HG03432 (cell line): ENCODE results near the gene EPHA3.

Experiments used
- ATAC-seq: cut with Tn5 transposase; IDR thresholded peaks from one replicate; pipeline ENCODE4 v1.9.1; 2021; ENCODE audit warnings: mild to moderate bottlenecking, moderate library complexity; ENCODE audit not compliant: unreplicated experiment

Gene EPHA3

DNA sequence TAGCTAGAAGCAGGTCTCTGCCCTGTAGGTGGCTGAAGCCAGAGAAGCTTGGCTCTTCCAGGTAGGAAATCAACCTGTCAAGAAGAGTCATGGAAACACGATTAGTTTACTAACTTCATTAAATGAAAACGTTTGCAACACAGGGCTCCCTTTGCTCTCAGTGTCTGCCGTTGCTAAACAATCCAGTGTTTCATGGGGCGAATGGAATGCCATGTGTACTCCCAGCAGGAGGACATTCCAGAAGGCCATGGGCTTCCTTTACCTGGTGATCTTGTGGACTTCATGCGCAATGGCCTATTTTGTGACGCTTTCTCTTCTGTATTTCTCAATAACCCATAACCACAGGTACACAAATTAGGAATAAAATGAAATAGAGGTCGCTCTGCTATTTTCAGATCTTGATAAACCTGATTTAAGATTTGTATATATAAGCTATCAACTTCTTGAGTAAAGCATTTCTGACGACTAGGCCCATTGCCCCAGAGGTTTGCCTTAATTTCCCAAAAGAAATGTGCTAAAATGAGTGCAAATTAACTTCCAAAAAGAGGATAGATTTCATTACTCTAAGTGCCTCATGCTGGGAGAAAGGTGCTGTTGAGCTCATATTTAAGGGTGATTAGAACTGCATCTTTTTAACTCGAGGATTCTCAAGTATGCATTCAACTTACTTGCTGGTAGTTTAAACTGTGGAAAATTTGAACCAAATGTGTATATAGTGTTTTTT is 171.0 kb downstream of the EPHA3 start:
- no peak for ATAC-seq

DNA sequence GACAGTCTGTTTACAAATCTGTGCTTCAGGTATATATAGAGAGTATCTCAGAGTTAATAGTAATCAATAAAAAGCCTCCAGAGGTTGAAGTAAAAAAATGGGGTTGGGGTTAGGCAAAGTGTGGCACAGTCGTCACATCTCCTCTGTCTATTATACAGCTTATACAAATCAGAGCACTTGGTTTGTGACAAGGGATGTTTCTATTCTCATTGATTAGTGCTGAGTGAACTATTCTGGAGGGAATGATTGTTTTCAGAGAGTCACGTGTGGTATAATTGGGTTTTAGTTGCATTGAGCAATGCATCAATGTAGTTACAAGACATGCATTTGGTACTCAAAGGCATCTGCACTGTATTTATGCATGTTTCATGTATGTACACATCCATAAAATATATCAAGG is 172.9 kb downstream of the EPHA3 start:
- ATAC-seq: no peak

DNA sequence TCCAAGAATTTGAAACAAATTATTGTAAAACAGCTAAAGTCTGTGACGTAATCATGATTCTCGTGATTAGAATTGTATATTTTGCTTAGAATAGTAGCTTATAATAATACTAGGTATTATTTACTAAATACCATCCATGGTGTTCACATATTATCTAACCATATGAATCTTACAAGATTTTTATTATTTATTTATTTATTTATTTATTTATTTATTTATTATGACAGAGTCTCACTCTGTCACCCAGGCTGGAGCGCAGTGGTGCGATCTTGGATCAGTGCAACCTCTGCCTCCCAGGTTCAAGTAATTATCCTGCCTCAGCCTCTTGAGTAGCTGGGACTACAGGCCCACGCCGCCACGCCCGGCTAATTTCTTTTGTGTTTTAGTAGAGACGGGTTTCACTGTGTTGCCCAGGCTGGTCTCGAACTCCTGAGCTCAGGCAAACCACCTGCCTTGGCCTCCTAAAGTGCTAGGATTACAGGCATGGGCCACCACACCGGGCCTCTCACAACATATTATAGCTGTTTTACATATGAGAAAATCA is 173.5 kb downstream of the EPHA3 start:
- ATAC-seq: no peak

DNA sequence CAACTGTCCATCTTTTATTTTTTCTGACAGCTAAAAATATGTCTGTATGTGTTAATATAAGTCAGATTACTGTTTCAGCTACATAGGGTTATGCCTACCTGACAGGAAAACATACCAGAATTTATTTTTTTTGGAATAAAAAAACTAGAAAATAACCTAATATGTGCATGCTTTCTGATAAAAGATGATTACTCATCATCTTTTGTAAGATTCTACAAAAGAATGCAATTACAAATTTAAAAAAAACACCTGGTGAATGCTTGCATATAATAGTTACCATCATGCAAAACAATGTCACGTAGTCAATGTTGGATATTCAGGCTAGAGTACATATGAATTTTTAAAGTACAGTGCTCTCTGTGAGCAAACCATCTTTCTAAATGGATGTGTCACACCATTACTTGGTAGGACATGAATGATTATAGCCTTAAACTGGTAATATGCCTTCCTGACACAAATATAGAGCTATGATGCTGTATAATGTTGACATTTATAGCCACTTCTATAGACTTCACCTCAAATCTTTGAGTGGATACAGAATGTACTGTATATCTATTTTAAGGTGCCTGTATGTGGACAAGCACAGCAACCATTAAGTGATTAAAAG is 180.6 kb downstream of the EPHA3 start:
- ATAC-seq: no peak

DNA sequence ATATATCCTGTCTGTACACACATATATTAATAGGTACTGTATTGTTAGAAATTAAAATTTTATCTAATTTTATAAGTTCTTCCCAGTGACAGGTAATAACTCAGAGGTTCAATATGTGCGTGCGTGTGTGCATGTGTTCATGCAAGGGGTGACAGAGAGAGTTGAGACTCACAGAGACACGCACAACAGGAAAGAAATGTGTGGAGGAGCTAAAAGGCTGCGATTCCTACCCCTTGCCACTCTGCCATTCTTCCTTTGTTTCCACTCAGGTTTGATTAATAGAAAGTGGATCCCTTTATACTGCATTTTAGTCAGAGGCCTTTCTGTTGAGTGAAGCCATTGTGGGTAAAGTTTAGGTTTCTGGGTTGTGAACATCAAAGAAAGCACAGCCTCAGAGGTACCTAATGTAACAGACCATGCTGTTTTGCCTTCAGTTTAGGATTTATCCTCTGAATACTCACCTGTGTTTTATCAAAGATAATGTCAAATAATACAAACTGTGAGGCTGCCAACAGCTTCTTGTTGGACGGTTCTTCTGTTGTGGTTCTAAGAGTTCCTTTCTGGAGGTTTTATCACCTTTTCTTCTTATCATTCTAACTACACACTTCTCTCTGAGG is 182.3 kb downstream of the EPHA3 start:
- ATAC-seq: no peak

DNA sequence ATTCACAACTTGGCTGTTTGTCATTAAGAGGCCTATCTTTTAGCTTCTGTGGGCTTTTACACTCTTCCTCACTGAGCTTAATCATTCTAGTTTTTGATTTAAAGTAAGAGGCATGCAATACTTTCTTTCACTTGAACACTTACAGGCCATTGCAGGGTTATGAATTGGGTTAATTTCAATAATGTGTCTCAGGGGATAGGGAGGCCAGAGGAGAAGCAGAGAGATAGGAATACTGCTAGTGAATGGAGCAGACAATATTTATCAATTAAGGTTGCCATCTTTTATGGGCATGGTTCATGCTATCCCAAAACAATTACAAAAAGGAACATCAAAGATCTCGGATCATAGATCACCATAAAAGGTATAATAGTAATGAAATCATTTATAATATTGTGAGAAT is 189.8 kb downstream of the EPHA3 start:
- ATAC-seq: no peak

DNA sequence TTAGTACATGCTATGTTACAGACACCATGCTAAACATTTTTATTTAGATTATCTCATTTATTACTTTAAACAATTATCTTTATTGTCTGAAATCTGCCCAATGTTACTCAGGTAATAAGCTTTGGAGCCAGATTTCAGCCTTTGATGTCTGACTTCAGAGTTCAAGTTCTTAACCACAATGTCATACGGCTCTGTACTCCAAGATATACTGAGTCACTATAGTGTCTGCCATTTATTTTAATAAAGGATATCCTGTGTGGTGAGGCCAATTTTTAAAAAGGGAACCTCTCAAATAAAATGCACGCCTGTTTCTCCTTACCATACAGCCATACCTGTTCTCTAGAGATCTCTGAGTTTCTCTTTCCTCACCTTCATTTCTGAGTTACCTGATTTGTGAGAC is 193.1 kb downstream of the EPHA3 start:
- no peak for ATAC-seq

DNA sequence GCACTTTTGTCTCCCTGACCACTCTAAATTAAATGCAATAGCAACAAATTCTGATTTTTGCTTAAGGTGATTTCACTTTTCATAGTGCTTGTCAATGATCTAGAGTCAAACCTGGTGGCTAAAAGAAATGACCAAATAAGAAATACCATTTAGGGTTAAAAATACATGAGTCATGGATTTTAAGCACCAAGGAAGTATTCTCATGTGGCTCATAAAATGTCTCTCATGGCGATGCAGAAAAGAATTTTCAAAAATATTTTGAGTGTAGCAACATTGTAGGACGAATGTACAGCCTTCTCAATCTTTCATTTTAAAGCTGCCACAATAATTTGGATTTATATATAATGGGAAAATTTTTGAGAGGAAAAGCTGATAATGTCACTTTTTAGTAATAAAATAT is 193.6 kb downstream of the EPHA3 start:
- ATAC-seq: no peak

DNA sequence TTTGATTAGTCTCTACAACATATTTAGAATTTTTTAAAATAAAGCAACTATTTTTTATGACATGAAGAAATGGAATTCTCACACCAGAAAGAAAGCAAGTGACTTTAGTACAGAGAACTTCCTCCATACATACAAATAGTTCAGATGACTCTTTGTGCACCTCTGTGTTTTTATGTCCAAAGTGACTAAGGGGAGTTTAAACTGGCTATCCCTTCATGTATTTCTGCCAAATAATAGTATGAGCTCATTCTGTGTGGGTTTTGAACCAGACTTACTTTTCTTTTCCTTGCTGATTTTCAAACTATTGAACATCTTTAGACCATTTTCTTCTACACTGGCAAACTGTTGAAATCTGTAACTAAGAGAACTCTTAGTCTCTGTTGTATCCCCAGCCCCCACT is 196.3 kb downstream of the EPHA3 start:
- no peak for ATAC-seq

DNA sequence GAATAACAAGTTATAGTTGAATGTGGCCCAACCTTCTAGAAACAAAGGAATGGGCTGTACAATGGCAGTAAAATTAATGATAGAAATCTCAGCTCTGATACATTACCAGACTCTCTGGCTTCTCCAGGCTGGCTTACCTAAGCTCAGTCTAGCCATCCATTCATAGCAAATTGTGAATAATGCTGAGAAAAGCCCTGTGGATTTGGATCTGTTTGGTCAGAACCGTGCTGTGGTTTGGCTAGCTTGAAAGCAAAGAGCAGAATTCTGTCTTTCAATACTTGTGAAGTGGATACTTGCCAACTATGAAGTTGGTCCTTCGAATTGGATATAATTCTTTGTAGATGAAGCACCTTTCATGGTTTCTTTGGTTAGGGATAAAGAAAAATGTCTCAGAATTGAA is 199.1 kb downstream of the EPHA3 start:
- no peak for ATAC-seq

DNA sequence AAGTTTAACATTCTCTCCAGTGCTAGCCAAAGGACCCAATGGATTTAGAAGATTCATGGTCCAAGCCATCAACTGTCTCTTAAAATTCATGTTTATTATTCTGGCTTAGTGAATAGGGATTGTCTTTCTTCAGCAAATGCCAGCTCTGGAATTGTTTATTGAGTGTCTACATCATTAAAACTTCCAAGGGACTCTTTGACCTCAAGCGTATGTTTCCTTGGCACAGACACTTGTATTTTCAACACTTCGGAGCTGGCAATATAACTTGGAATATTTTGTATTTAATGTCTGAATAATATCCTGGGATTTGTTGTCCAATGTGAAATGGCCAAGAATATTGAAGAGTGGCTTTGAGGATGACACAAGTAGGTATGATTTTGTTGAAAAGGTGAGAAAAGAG is 204.2 kb downstream of the EPHA3 start:
- no peak for ATAC-seq

DNA sequence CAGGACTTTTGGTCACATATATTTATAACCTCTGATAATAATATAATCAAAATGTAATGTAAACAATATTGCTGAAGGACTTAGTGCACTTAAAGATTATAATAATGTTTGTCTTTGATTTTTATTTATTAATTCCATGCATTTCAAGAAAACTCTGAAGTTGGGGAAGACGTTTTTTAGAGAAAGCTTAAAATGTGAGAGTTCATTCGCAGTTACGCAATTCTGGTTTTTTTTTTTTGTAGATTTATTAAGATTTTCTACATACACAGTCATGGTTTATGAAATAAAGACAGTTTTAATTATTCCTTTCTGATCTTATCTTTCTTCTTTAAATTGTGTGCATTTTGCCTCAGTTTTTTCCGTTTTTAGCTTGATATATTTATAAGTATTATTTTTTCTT is 204.7 kb downstream of the EPHA3 start:
- ATAC-seq: no peak

DNA sequence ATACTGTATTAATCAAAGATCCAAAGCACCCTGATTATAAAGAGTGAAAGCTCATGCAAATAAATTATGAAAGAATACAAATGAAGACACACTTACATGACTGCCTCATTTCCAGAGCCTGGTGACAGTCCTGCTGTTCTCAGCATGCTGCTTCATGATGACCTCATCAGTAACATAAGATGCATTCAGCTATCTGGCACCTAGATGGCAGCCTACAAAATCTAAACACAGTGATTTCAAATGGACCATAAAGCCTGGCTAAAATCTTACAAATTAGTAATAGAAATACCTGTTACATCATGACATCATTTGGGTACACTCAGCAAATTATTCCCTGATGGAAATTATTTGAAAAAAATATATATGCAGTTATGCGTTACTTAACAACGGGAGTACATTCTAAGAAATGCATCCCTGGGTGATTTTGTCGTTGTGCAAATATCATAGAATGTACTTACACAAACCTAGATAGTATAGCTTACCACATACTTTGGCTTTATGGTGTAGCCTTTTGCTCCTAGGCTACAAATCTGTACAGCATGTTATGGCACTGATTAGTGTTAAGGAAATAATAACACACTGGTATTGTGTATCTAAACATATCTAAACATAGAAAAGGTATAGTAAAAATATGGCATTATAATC is 207.2 kb downstream of the EPHA3 start:
- peak; percentile 66 for ATAC-seq

DNA sequence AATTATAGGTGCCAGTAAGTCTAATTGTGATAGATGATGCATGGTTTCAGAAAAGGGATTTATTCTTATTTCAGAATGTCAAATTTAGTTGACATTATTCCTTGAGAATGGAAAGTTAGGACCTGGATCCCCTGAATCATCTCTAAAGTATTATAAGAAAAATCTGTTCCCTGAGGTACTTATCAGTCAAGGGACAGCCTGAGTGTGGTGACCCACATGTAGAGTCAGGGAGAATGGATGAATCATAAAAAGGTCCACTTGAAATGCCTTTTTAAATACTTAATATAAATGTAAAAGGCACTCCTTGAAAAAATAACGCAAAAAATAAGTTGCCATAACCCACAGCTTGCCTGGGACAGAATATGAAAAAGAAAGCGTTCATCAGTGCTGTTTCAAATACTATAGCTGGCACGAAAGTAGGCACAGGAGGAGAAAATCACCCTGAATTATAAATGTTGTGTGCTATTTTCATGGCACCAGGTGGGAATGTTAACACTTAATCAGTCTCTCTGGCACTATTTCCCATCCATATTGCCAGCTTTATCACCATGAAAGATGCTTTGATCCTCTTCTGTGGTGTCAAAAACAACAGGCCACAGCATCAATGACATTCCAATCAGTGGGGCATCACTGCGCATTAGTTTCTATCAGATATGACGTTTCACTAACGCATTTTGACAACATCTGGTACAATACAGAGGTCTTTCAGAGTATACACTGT is 208.5 kb downstream of the EPHA3 start:
- ATAC-seq: no peak

DNA sequence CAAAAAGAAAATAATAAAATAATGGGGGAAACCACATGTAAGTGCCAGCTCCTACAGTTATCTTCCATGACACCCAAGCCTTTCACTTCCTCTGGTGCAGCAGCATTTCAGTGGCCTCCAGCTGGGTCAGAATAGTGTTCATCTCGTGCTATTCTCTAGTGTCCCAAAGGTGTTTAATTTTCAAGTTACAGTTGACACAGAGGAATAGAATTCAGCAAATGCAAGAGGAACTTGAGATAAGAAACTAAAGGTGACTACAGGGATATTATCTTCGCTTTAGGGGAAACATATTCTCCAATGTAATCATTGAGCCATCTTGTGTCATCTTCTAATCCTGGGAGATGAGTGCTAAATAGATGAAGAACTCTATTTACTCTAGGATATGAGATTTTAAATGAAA is 212.8 kb downstream of the EPHA3 start:
- ATAC-seq: no peak

DNA sequence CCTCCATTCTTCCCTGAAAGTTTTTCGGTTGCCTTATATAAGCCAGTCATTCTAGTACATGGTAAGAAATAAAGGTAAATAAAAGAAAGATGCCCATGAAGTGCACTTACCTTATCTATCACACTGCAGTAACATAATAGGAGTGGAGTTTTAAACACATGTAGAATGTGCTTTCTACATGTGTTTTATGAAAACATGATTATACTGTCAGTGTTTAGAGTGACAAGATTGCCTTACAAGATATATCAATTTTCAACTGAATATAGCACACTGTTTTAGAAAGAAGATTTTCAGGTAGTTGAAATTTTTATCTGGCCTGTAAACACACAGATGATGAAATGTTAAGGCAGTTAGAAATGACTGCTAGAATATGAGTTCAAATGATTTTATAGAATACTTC is 219.6 kb downstream of the EPHA3 start:
- no peak for ATAC-seq

DNA sequence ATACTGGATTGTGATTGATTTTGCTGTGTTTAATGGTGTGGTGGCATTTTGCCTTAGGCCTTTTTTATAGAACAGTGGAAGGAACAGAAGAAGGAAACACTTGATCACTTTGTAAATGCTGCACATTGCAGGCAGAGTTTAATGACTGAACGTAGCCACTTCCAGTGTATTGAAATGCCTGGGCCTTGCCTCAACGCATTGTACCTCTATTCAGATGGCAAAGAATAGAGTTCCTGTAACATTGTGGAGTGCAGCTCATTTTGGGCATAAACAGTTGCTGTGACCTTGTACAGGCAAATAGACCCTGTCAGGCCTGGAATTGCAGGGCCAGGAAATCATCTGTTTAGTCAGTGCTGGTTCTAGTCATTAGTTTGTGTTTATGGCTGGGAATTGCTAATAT is 225.0 kb downstream of the EPHA3 start:
- ATAC-seq: no peak

DNA sequence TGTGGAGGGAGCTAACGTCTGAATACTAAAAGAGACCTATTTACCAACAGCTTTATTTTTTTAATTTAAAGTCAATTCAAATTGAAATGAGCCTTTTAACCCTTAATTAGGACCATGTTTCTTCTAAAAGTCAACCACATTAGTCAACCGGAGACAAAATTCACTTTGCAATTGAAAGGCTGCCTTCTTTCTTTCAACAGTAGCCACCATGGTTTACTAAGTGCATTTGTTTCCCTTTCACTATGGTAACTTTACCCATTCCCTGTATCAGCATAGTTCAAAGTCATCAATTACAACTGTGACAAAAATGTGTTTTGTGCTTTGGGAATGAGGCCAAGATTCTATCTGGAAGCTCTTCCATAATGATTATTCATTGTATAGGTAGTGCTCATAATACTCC is 225.4 kb downstream of the EPHA3 start:
- no peak for ATAC-seq

DNA sequence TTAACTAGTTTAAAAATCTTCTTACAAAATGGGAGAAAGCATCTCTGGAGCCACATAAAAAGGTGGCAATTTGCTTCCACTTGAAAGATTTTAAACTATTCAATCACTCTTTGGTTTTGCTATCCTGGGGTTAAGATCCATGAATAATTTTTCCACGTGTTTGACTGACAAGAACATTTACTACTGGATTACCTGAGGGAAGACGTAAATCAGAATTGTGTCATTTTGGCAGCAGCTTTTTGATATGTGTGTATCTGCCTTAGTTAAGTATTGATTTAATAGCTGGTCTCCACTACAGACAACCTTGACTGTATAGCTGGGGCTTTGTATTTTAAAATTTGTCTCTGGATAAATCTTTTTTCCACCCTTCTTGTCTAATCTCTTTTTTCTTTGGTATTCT is 228.3 kb downstream of the EPHA3 start:
- no peak for ATAC-seq

DNA sequence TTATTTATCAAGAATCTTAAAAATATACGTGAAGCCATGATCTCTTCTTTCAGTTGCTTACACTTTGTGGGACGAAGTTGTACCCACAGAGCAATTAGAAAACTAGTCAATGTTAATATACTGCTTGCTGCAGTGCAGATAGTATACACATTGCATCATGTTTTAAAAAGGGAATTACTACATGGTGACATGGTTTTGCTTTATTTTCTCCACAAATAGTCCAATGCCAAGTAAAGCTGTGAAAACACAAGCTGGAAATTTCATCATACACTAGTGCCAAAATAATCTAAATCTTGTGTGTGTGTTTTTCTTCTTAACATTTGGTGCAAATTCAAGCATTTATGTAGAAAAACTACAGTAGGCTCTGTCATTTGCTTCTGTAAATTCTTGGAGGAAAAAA is 233.0 kb downstream of the EPHA3 start:
- ATAC-seq: no peak

DNA sequence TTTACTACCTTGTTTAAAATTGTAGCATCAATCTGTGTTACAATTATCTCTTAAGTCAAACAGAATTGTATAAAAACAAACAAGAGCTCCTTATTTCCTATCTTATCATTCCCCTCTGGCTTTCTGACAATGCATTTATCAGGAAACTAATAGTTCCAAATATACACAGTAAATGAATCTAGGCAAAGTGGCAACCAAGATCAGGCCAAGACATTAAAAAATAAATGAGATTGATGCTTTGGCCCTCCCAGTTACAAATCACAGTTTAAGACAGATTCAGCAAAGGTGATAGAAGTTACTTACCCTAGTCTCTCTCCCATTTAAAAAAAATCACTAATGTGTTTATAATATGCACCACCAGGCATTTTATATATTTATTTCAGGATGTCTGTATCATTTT is 236.7 kb downstream of the EPHA3 start:
- ATAC-seq: no peak
